SH-SY5Y (cell line): ENCODE measurements around the gene HOXA3.

Experiments
- GATA2 ChIP-seq: IDR thresholded peaks from 2 replicates; pipeline ENCODE4 v1.6.1; 2011; ENCODE audit warnings: mild to moderate bottlenecking, low read depth, low read length
- GATA3 ChIP-seq: IDR thresholded peaks from 2 replicates; pipeline ENCODE4 v1.6.1; 2011; ENCODE audit warnings: low read depth, mild to moderate bottlenecking, low read length, moderate library complexity

DNA sequence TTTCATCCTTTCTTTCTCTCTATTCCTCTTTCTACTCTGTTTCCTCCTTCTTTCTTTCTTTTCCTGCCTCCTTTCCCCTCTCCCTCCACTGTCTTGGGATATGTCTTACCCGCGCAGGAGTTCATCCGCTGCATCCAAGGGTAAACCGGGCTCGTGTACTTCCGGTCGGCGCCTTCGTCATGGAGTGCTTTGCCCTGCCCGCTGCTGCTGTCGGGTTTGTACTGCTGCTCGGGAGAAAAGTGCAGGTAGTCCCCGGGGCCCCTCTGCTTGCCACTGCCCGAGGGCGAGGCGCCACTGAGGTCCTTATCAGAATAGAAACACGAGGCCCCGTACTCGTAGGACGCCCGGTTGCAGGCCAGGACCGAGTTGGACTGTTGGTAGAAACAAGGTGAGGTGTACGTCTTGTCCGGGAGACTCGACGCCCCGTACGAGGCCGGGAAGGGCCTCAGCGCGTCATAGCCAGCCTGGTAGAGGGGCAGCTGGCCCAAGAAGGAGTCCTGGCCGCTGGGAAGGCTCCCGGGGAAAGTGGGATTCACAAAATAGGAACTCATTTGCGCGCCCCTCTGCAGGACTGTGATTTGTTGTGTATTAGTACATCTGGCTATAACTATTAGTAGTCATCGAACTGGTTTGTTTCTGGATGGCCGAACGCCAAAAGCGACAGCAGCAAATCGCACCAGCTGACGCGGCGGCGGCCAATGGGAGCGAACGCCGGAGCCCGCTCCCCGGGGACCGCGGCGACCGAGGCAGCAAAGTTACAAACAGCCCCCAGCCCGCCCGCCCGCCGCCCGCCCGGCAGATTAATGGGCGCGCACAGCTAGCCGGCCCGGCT lies 5.0 kb downstream of the HOXA3 start, which contains the start of gene HOXA6:
- TF ChIP-seq GATA2 = no peak
- TF ChIP-seq GATA3 = no peak
